ENCODE data around the gene C10orf67.

GRCh38 chr10:23324351-23324750 is 20.2 kb downstream of the C10orf67 start:
- TF ChIP-seq CTCF (IDR thresholded peaks at IDR 0.05) (no peak), POLR2AphosphoS5 (IDR thresholded peaks at IDR 0.05) (no peak), POLR2A (IDR thresholded peaks at IDR 0.05; ENCODE audit: low read depth) (no peak)
